H9 (cell line): ENCODE measurements around the gene ALG9. TPM values are rescaled to one million over a fixed set of nuclear protein-coding genes. Genes with fewer than 3 reads are reported as not detected.

Experiments
- DNase-seq: peaks from one replicate; pipeline ENCODE4 v3.0.0-alpha.2; 2017
- H2AFZ ChIP-seq: one replicate; pipeline ENCODE4 v1.6.1; 2013; ENCODE audit warnings: mild to moderate bottlenecking, low read length, control low read depth, moderate library complexity
- H2AK5ac ChIP-seq: 2 replicates; pipeline ENCODE4 v1.6.1; 2013; ENCODE audit warnings: low read length, control low read depth, mixed read lengths; ENCODE audit not compliant: insufficient read length
- H2BK120ac ChIP-seq: one replicate; pipeline ENCODE4 v1.6.1; 2013; ENCODE audit warnings: low read depth, mild to moderate bottlenecking, low read length, control low read depth, inconsistent platforms; ENCODE audit not compliant: poor library complexity, severe bottlenecking
- H2BK12ac ChIP-seq: 2 replicates; pipeline ENCODE4 v1.6.1; 2013; ENCODE audit warnings: low read length, control low read depth, mixed read lengths, low read depth; ENCODE audit not compliant: insufficient read length
- H2BK15ac ChIP-seq: 2 replicates; pipeline ENCODE4 v1.6.1; 2013; ENCODE audit warnings: low read depth, low read length, control low read depth
- H2BK20ac ChIP-seq: one replicate; pipeline ENCODE4 v1.6.1; 2013; ENCODE audit warnings: low read depth, mild to moderate bottlenecking, low read length, control low read depth, inconsistent platforms; ENCODE audit not compliant: poor library complexity, severe bottlenecking
- H2BK5ac ChIP-seq: 2 replicates; pipeline ENCODE4 v1.6.1; 2013; ENCODE audit warnings: low read length, control low read depth, mixed read lengths; ENCODE audit not compliant: insufficient read length
- H3K14ac ChIP-seq: 2 replicates; pipeline ENCODE4 v1.6.1; 2013; ENCODE audit warnings: low read length, control low read depth; ENCODE audit not compliant: insufficient read depth
- H3K18ac ChIP-seq: 2 replicates; pipeline ENCODE4 v1.6.1; 2013; ENCODE audit warnings: low read depth, mild to moderate bottlenecking, mixed read lengths, low read length, control low read depth; ENCODE audit not compliant: insufficient read length
- H3K23ac ChIP-seq: 2 replicates; pipeline ENCODE4 v1.6.1; 2013; ENCODE audit warnings: low read length, control low read depth, mixed read lengths, low read depth; ENCODE audit not compliant: insufficient read length
- H3K23me2 ChIP-seq: 2 replicates; pipeline ENCODE4 v1.6.1; 2013; ENCODE audit warnings: low read depth, mild to moderate bottlenecking, mixed read lengths, low read length, control low read depth; ENCODE audit not compliant: insufficient read length, poor library complexity, severe bottlenecking
- H3K27ac ChIP-seq: 2 replicates; pipeline ENCODE4 v1.5.1; 2013; ENCODE audit warnings: low read length, control low read depth, mixed read lengths, low read depth; ENCODE audit not compliant: insufficient read length
- H3K27me3 ChIP-seq: 2 replicates; pipeline ENCODE4 v1.6.1; 2013; ENCODE audit warnings: low read length, control low read depth, inconsistent platforms; ENCODE audit not compliant: insufficient read depth
- H3K4ac ChIP-seq: 2 replicates; pipeline ENCODE4 v1.6.1; 2013; ENCODE audit warnings: low read depth, mild to moderate bottlenecking, control low read depth, inconsistent platforms, low read length, moderate library complexity
- H3K4me1 ChIP-seq: 2 replicates; pipeline ENCODE4 v1.6.1; 2013; ENCODE audit warnings: low read length, control low read depth, inconsistent platforms; ENCODE audit not compliant: insufficient read depth
- H3K4me2 ChIP-seq: 2 replicates; pipeline ENCODE4 v1.6.1; 2013; ENCODE audit warnings: low read length, control low read depth, mixed read lengths; ENCODE audit not compliant: insufficient read length, insufficient read depth
- H3K56ac ChIP-seq: 2 replicates; pipeline ENCODE4 v1.6.1; 2013; ENCODE audit warnings: low read depth, mild to moderate bottlenecking, mixed read lengths, low read length, control low read depth; ENCODE audit not compliant: insufficient read length
- H3K79me1 ChIP-seq: 2 replicates; pipeline ENCODE4 v1.6.1; 2013; ENCODE audit warnings: low read depth, mild to moderate bottlenecking, moderate library complexity, low read length, control low read depth, inconsistent platforms; ENCODE audit not compliant: insufficient read depth, poor library complexity, severe bottlenecking
- H3K79me2 ChIP-seq: 2 replicates; pipeline ENCODE4 v1.6.1; 2013; ENCODE audit warnings: low read length, control low read depth, inconsistent platforms; ENCODE audit not compliant: insufficient read depth
- H3K9ac ChIP-seq: 2 replicates; pipeline ENCODE4 v1.6.1; 2013; ENCODE audit warnings: low read length, control low read depth, mixed read lengths; ENCODE audit not compliant: insufficient read length; ENCODE audit errors: extremely low read depth
- H3K9me3 ChIP-seq: one replicate; pipeline ENCODE4 v1.6.1; 2013; ENCODE audit warnings: low read depth, low read length, inconsistent platforms; ENCODE audit not compliant: control insufficient read depth
- H3T11ph ChIP-seq: one replicate; pipeline ENCODE4 v1.6.1; 2013; ENCODE audit warnings: mild to moderate bottlenecking, low read length, control low read depth, inconsistent platforms
- H4K20me1 ChIP-seq: one replicate; pipeline ENCODE4 v1.6.1; 2013; ENCODE audit not compliant: control insufficient read depth, insufficient read length, insufficient read depth
- H4K5ac ChIP-seq: 2 replicates; pipeline ENCODE4 v1.6.1; 2013; ENCODE audit warnings: low read depth, mild to moderate bottlenecking, mixed read lengths, low read length, control low read depth; ENCODE audit not compliant: insufficient read length
- H4K8ac ChIP-seq: replicated peaks from 2 replicates; pipeline ENCODE4 v1.6.1; 2013; ENCODE audit warnings: low read length, control low read depth, mixed read lengths, low read depth; ENCODE audit not compliant: insufficient read length
- H4K91ac ChIP-seq: 2 replicates; pipeline ENCODE4 v1.6.1; 2013; ENCODE audit warnings: low read depth, mild to moderate bottlenecking, moderate library complexity, mixed read lengths, low read length, control low read depth; ENCODE audit not compliant: insufficient read length
- H3K27ac Mint-ChIP-seq, 3 experiments: 2 replicates in 2 of 3; 3 replicates in 1 of 3; pipeline ENCODE4 v1.8.0; 2020 to 2021; ENCODE audit warnings: mixed read lengths in 3 of 3, mild to moderate bottlenecking in 1 of 3, moderate library complexity in 1 of 3
- H3K27me3 Mint-ChIP-seq: 2 replicates; pipeline ENCODE4 v1.8.0; 2021; ENCODE audit warnings: low read depth, mild to moderate bottlenecking, moderate library complexity, mixed read lengths
- H3K36me3 Mint-ChIP-seq, 3 experiments: 2 replicates in 2 of 3; 3 replicates in 1 of 3; pipeline ENCODE4 v1.8.0; 2020 to 2021; ENCODE audit warnings: low read depth in 3 of 3, mixed read lengths in 3 of 3; ENCODE audit not compliant: insufficient read depth in 1 of 3
- H3K4me1 Mint-ChIP-seq, 2 experiments: 2 replicates each; pipeline ENCODE4 v1.8.0; 2020; ENCODE audit warnings: mixed read lengths in 2 of 2
- H3K4me3 Mint-ChIP-seq, 2 experiments: 2 replicates in 1 of 2; 3 replicates in 1 of 2; pipeline ENCODE4 v1.8.0; 2020 to 2021; ENCODE audit warnings: mild to moderate bottlenecking in 2 of 2, mixed read lengths in 2 of 2, moderate library complexity in 1 of 2
- H3K9me3 Mint-ChIP-seq, 2 experiments: 2 replicates in 1 of 2; 3 replicates in 1 of 2; pipeline ENCODE4 v1.8.0; 2020; ENCODE audit warnings: mild to moderate bottlenecking in 2 of 2, mixed read lengths in 2 of 2, moderate library complexity in 1 of 2
- CTCF ChIP-seq: fragments of 200-600 bp; sonication (generic); conservative IDR thresholded peaks from 3 replicates; pipeline ENCODE4 v1.8.0; 2021; ENCODE audit warnings: antibody characterized with exemption, mild to moderate bottlenecking
- total RNA-seq: library from RNA; stranded (reverse); gene quantifications from 2 replicates; pipeline ENCODE4 v1.2.1, GENCODE V29; 2021

The ALG9 gene
- total RNA-seq, 1 experiment from 2014 or later, result 26.0 TPM

- Histone ChIP-seq H4K91ac (no peak overlapping the region), H3K27me3 (no peaks in the 10 kb centered on the region), H3K23me2 (no peaks in the 10 kb centered on the region), H4K8ac (no peak overlapping the region), H4K5ac (no peak overlapping the region), H2AK5ac (no peak overlapping the region), H3K9ac (no peak overlapping the region), H3K79me1 (no peaks in the 10 kb centered on the region), H3K56ac (no peak overlapping the region), H2BK12ac (no peak overlapping the region), H3K9me3 (no peaks in the 10 kb centered on the region), H2BK120ac (no peak overlapping the region), H4K20me1 (no peaks in the 10 kb centered on the region), H3K4me2 (no peak overlapping the region), H3K14ac (no peak overlapping the region), H3K18ac (no peak overlapping the region), H3K27ac (no peak overlapping the region), H3K23ac (no peak overlapping the region), H2BK5ac (no peak overlapping the region), H2BK20ac (no peak overlapping the region), H2AFZ (no peak overlapping the region), H3T11ph (no peak overlapping the region), H3K4me1 (no peaks in the 10 kb centered on the region), H3K4ac (no peak overlapping the region), H2BK15ac (no peak overlapping the region), H3K79me2 (no peaks in the 10 kb centered on the region)
- no peak overlapping the region for H3K4me3 Mint-ChIP-seq
- H3K27ac Mint-ChIP-seq, result no peak overlapping the region
- TF ChIP-seq CTCF, result peak; percentile 57
- no peaks in the 10 kb centered on the region for H3K27me3 Mint-ChIP-seq
- no peak for DNase-seq
- H3K36me3 Mint-ChIP-seq, result peaks cover 2 to 21% (median 9%) of the 10 kb centered on the region in 3 experiments; a peak in 5 of 7 replicates
- H3K4me1 Mint-ChIP-seq, result peaks cover 5 to 8% of the 10 kb centered on the region in 2 experiments
- no peaks in the 10 kb centered on the region for H3K9me3 Mint-ChIP-seq
Observed at GRCh38 chr11:111851636-111852035, 19.7 kb downstream of the ALG9 start.
